Chondrocyte (in vitro differentiated cells): ENCODE data around the gene LHFPL6. TPM values are rescaled to one million over a fixed set of nuclear protein-coding genes. Genes with fewer than 3 reads are reported as not detected.

Source experiments
- DNase-seq: peaks from one replicate; pipeline ENCODE4 v3.0.0; 2021; ENCODE audit warnings: mixed read lengths, low spot score
- H3K27ac Mint-ChIP-seq: one replicate; pipeline ENCODE4 v1.8.0; 2021; ENCODE audit warnings: mild to moderate bottlenecking, moderate library complexity, mixed read lengths; ENCODE audit not compliant: unreplicated experiment
- H3K27me3 Mint-ChIP-seq: 2 replicates; pipeline ENCODE4 v1.8.0; 2021; ENCODE audit warnings: low read depth, mixed read lengths
- H3K36me3 Mint-ChIP-seq: 2 replicates; pipeline ENCODE4 v1.8.0; 2021; ENCODE audit warnings: low read depth, mixed read lengths
- H3K4me1 Mint-ChIP-seq: 2 replicates; pipeline ENCODE4 v1.8.0; 2021; ENCODE audit warnings: low read depth, mild to moderate bottlenecking, mixed read lengths
- H3K4me3 Mint-ChIP-seq: one replicate; pipeline ENCODE4 v1.8.0; 2021; ENCODE audit warnings: mild to moderate bottlenecking, moderate library complexity, mixed read lengths; ENCODE audit not compliant: unreplicated experiment
- H3K9me3 Mint-ChIP-seq: 2 replicates; pipeline ENCODE4 v1.8.0; 2021; ENCODE audit warnings: low read depth, mixed read lengths
- CTCF ChIP-seq: fragments of 200-600 bp; sonication (generic); IDR thresholded peaks from 2 replicates; pipeline ENCODE4 v1.5.0; 2021; ENCODE audit warnings: antibody characterized with exemption, mild to moderate bottlenecking, moderate library complexity
- total RNA-seq: library from RNA; stranded (reverse); gene quantifications from 3 replicates; pipeline ENCODE4 v1.2.1, GENCODE V29; 2021

The LHFPL6 gene
- total RNA-seq, 1 donor from 2014 or later, result 101 TPM

- Mint-ChIP-seq H3K4me3 (no peak overlapping the region), H3K27ac (peak overlapping the region; percentile 2)
Measured at GRCh38 chr13:39536906-39537305, 66.1 kb downstream of the LHFPL6 start.

GRCh38 chr13:39536274-39536673, 66.7 kb downstream of the LHFPL6 start:
- Mint-ChIP-seq H3K27me3 (no peaks in the 10 kb centered on the region), H3K36me3 (no peaks in the 10 kb centered on the region), H3K4me3 (no peak overlapping the region), H3K27ac (peak overlapping the region; percentile 2), H3K9me3 (no peaks in the 10 kb centered on the region), H3K4me1 (peaks cover 67% of the 10 kb centered on the region)
- no peak for DNase-seq
- no peak for TF ChIP-seq CTCF

More at GRCh38 chr13:39536906-39537305, 66.1 kb downstream of the LHFPL6 start:
- Mint-ChIP-seq H3K9me3 (no peaks in the 10 kb centered on the region), H3K36me3 (no peaks in the 10 kb centered on the region), H3K4me1 (peaks cover 64% of the 10 kb centered on the region), H3K27me3 (no peaks in the 10 kb centered on the region)
- no peak for TF ChIP-seq CTCF
- no peak for DNase-seq

- peaks cover 67% of the 10 kb centered on the region for H3K4me1 Mint-ChIP-seq
- H3K27me3 Mint-ChIP-seq, result no peaks in the 10 kb centered on the region
- H3K36me3 Mint-ChIP-seq, result no peaks in the 10 kb centered on the region
- DNase-seq, result no peak
- H3K9me3 Mint-ChIP-seq, result no peaks in the 10 kb centered on the region
- H3K27ac Mint-ChIP-seq, result no peak overlapping the region
- H3K4me3 Mint-ChIP-seq, result no peak overlapping the region
- TF ChIP-seq CTCF, result no peak
Measured at GRCh38 chr13:39533651-39534150, 69.3 kb downstream of the LHFPL6 start.

GRCh38 chr13:39531646-39532045, 71.3 kb downstream of the LHFPL6 start:
- TF ChIP-seq CTCF, result no peak
- peaks cover 77% of the 10 kb centered on the region for H3K4me1 Mint-ChIP-seq
- DNase-seq, result no peak
- H3K27ac Mint-ChIP-seq, result no peak overlapping the region
- H3K36me3 Mint-ChIP-seq, result no peaks in the 10 kb centered on the region
- H3K27me3 Mint-ChIP-seq, result no peaks in the 10 kb centered on the region
- no peaks in the 10 kb centered on the region for H3K9me3 Mint-ChIP-seq
- H3K4me3 Mint-ChIP-seq, result no peak overlapping the region

- no peaks in the 10 kb centered on the region for H3K36me3 Mint-ChIP-seq
Measured at GRCh38 chr13:39530916-39531315, 72.1 kb downstream of the LHFPL6 start.

More at GRCh38 chr13:39530916-39531315, 72.1 kb downstream of the LHFPL6 start:
- H3K27me3 Mint-ChIP-seq, result no peaks in the 10 kb centered on the region
- H3K9me3 Mint-ChIP-seq, result no peaks in the 10 kb centered on the region
- peaks cover 79% of the 10 kb centered on the region for H3K4me1 Mint-ChIP-seq
- DNase-seq, result no peak
- H3K27ac Mint-ChIP-seq, result no peak overlapping the region
- H3K4me3 Mint-ChIP-seq, result no peak overlapping the region
- no peak for TF ChIP-seq CTCF
